ENCODE measurements around the gene MAP3K4.

The MAP3K4 gene

DNA sequence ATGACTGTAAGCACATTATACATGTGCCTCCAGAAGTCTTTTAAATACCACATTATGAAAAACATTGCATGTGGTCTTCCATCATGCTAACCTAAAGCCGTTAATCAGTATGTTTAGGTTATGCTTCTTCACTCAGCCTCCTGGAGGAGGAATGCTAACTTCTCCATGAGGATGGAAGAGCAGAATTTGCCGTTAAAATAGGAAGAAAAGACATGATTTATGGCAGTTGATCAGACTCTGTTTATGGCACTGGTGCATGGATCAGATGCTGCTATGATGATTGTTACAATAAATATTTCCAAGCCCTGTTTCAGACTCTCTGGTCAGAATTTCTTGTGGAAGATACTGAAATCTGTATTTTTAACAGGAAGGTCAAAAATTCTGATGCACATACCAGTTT lies 31.7 kb downstream of the MAP3K4 start:
- H3K4me3 ChIP-seq (ENCODE audit: low read depth, low read length) = no peak overlapping the region
- TF ChIP-seq, protein P1, sequence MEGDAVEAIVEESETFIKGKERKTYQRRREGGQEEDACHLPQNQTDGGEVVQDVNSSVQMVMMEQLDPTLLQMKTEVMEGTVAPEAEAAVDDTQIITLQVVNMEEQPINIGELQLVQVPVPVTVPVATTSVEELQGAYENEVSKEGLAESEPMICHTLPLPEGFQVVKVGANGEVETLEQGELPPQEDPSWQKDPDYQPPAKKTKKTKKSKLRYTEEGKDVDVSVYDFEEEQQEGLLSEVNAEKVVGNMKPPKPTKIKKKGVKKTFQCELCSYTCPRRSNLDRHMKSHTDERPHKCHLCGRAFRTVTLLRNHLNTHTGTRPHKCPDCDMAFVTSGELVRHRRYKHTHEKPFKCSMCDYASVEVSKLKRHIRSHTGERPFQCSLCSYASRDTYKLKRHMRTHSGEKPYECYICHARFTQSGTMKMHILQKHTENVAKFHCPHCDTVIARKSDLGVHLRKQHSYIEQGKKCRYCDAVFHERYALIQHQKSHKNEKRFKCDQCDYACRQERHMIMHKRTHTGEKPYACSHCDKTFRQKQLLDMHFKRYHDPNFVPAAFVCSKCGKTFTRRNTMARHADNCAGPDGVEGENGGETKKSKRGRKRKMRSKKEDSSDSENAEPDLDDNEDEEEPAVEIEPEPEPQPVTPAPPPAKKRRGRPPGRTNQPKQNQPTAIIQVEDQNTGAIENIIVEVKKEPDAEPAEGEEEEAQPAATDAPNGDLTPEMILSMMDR (IDR thresholded peaks at IDR 0.05; ENCODE audit: insufficient read depth, low read depth, low read length, missing control alignments) = no peak
- no peak for DNase-seq (ENCODE audit: low read depth)

DNA sequence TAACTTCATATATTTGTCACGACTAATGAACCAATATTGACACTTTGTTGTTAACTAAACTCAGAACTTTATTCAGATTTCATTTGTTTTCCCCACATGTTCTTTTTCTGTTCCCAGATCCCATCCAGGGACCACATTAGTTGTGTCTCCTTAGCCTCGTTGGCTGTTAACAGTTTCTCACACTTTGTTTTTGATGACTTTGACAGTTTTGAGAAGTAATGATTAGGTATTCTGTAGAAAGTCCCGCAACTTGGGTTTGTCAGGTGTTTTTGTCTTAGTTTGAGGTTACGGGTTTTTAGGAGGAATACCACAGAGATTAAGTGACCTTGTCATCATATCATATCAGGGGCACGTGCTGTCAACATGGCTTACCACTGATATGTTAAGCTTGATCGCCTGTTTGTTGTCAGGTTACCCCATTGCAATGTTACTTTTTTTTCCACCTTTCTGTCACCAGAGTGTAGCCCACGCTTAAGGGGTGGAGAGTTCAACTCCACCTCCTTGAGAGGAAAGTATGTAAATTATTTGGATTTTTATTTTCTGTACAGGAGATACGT lies 32.9 kb downstream of the MAP3K4 start:
- no peak overlapping the region for H3K4me3 ChIP-seq (ENCODE audit: low read depth, low read length)
- no peak for DNase-seq (ENCODE audit: low read depth)
- TF ChIP-seq, protein P1 (IDR thresholded peaks at IDR 0.05; ENCODE audit: insufficient read depth, low read depth, low read length, missing control alignments) = no peak

DNA sequence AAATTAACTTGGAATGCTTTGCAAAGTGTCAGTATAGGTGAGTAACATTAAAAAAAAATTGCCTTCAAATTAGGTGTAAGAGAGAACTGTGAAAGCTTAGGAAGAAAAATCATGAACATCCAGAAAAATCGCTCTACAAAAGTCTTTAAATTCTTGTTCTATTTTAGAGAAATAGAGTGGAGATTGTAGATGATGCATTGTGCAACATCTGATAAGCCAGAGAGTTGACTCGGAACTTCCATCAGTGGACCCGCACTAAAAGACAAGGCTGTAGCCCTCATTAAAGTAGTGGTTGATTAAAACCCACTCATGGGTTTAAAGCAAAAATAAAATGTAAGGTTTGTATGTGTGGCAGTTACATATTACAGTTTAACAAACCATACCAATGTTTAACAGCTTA lies 35.8 kb downstream of the MAP3K4 start:
- TF ChIP-seq, protein P1 (IDR thresholded peaks at IDR 0.05; ENCODE audit: insufficient read depth, low read depth, low read length, missing control alignments) = no peak
- DNase-seq (ENCODE audit: low read depth) = no peak
- H3K4me3 ChIP-seq (ENCODE audit: low read depth, low read length) = no peak overlapping the region

DNA sequence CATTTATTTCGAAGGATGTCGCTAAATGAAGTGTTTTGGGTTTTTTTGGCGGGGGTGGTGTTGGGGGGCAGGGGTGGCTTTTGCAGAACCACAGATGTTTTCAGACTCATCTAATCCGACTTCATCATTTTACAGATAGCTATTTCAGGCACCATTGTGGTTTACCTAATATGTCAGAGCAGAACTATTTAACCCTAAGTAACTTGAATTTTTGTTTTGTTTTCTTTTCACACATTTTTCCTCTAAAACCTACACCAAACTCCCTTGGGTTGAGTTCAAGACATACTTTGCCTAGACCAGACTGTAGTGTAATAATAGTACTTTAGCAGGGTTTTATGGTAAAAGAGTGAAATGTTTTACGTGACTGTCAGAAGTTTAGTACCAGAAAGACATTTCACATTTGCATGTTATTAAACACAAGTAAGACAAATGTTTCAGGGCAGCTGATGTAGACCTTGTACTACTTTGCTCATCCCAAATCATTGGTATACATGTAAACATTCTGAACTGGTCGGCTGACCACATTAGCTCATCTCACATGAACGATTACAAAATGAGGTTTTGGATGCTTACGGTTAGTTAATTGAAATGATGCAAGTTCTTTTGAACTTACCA lies 37.7 kb downstream of the MAP3K4 start:
- DNase-seq (ENCODE audit: low read depth) = peak; percentile 74
- peak overlapping the region; percentile 46 for H3K4me3 ChIP-seq (ENCODE audit: low read depth, low read length)
- TF ChIP-seq, protein P1 (IDR thresholded peaks at IDR 0.05; ENCODE audit: insufficient read depth, low read depth, low read length, missing control alignments) = no peak

DNA sequence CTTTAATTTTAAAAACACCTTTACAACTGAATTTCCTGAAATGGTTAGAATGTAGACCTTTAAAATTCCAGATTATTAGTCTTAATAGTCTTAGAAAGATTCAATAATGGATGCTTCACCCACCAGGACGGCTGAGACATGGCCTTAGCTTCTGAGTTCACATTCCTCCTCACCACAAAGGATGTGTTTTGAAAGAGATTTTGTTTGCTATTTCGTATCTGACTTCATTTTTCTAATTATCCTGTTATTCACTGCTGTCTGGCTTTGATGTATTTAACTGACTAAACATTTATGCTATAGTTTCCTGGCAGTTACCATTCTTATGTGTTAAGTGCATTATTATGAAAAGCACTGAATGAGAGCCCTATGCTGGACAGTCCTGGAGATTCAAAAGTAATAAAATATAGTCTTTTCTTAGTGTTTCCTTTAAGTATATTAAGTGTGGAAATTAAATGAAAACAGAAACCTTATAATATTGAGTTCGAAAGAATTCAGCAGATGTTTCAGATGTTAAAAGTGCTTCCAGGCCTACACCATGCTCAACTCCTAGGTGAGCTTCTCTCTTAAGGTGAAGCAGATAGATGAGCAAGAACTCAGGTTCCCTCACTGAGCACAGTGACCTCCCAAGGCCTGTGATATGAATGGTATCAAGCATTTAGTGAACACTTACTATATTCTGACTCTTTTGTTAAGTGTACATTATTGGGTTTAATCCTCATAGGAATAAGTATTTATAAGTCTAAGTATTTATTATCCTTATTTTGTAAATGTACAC lies 40.3 kb downstream of the MAP3K4 start:
- TF ChIP-seq, protein P1 (IDR thresholded peaks at IDR 0.05; ENCODE audit: insufficient read depth, low read depth, low read length, missing control alignments) = no peak
- no peak overlapping the region for H3K4me3 ChIP-seq (ENCODE audit: low read depth, low read length)
- no peak for DNase-seq (ENCODE audit: low read depth)

DNA sequence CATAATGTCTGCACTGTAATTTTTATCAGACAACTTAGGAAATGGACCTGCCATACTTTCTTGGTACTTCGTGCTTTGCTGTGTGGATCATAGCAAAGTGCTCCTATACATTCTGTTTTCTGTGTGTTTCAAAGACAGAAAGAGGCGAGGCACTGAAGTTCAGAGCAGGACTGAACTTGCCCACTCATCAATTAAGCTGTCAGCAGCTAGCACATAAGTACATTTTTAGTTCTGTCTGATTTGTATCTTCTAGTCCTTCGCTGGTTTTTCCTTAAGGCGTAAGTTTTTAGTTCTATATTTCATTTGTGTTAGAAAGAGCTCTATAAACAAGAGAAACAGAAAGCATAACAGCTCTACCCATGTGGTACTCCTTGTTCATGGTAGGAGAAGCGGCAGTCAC lies 42.1 kb downstream of the MAP3K4 start:
- TF ChIP-seq, protein P1 (IDR thresholded peaks at IDR 0.05; ENCODE audit: insufficient read depth, low read depth, low read length, missing control alignments) = no peak
- no peak for DNase-seq (ENCODE audit: low read depth)
- no peak overlapping the region for H3K4me3 ChIP-seq (ENCODE audit: low read depth, low read length)

Measured in GM12865 (cell line).